Activated CD4-positive, CD25-positive, alpha-beta regulatory T cell treated with anti-CD3 and anti-CD28 coated beads, Interleukin-2, amount 50 U/mL, for 24 hours (primary cell): Measurements from ENCODE around the gene TEX51.

Source experiments
- ATAC-seq, 2 donors: fragments of 150-1000 bp; cut with Tn5 transposase; one replicate each; pipeline ENCODE4 v1.10.0; 2021; ENCODE audit warnings: mild to moderate bottlenecking in 1 of 2, moderate library complexity in 1 of 2

The TEX51 gene

DNA sequence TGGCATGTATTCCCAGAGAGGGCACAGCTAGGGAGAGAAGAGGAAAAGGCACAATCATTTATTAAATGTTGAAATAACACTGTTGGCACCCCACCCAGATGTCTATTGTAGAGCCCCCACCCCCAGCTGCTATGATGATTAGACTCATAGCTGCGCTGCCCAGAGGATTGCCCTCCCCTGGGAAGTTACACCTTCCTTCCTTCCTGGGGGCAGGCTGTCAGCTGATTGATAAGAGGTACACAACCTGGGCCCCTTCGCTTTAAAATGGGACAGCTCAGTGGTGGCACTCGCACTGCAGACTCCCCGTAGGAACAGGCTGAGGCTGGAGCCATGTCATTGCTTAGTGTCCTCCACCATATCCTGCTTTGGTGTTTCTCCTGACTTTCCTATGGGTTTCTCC, 18.1 kb downstream of the TEX51 start:
- no peak for ATAC-seq

DNA sequence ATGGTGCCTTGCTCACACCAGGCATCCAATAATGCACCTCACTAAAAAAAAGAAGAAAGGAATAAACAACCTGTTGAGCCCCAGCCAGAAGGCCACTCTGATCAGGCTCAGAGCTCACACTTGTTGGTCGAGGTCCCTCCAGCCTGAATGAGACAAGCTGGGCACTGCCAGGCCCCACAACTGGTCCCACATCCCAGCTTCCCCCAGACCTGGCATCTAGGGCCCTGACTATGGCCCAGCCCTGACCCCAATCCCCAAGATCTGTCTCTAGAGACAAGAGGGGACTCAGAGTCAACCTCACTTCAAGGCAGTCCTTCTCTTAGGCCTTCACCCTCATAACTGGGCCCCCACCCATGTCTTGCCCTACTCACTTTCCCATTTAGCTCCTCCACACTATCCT, 22.4 kb downstream of the TEX51 start:
- ATAC-seq, result no peak

DNA sequence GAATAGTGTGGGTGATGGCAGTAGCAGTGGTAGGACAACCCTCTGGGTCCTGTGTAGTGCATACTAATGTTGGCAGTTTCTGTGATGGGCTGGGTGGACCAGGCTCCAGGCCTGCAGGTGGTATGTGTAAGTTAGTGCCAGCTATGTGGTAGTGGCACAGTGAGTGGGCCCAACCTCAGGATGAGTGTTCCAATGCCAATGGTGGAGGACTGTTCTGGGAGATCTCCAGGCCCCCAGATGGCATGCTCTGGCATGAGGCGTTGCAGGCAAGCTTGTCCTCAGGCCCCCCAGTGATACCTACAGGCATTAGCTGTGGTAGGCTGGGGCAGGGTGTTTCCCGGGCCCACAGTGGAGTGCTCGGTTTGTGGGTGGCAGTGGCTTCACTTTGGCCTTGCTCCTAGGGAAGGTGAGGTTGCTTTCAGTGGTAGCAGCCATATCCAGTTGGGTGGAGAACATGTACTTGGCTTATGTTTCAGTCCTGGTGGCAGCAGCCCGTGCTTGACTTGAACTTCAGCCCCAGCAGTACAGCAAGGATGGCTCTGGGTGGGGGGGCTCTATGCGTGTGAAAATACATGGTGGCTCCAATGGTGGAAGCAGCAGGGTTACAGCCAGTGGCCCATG, 32.4 kb downstream of the TEX51 start:
- no peak for ATAC-seq

DNA sequence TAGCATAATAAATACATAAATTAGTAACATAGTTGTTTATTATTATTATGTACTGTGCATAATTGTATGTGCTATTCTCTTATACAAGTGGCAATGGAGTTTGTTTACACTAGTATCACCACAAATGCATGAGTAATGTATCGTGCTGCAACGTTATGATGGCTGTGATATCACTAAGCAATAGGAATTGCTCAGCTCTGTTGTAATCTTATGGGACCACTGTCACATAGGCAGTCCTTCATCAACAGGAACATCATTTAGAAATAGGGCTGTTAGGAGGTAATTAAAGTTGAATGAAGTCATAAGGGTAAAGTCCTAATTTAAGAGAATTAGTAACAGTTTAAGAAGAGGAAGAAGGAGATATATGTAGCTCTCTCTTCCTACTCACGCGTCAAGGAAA, 33.8 kb downstream of the TEX51 start:
- ATAC-seq, result no peak

DNA sequence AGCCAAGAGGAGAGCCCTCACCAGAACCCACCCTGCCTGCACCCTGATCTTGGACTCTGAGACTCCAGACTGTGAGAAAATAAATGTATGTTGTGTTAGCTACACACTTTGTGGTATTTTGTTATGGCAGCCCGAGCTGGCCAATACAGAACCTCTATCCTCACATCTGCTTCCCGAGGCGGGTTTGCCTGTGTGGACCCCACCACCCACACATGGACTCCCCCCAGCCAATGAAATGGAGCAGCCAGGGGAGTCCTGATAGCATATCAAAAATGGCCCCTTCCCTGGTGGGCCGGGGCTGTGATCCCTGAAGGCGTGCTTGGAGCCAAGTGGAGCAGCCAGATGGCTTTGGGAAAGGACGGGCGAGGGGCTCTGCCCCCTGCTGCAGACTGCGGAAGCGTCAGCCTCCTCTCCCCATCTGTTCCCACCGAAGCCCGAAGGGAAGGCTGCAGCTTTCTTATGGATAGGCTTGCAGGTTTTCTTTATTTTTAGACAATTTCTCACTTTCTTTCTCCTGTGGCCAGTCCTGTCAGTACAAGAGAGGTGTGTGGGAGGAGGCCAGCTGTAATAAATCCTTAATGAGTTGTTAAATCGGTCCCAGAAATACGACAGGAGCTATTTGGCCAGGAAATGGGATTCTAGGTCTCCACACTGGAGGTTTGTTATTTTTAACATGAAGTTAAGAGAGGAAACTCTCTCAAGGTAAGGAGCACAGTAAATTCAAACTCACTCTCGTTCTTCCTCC, 34.4 kb downstream of the TEX51 start:
- no peak for ATAC-seq

DNA sequence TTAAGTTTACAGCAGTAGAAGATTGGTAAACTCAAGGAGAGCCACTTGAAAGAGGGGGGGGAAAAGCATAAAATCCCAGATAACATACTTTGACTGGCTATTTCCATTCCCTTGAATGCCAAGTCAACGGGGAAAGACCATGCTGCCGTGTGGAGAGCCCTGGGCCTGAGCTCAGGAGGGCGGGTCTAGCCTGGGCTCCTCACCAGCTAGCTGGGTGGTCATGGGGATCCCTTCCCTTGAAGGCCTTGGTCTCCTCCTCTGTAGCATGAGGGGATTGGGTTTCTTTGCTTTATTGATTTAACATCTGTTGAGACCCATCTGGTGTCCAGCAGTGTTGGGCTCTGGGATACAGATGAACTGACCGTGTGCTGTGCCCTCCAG, 35.0 kb downstream of the TEX51 start:
- ATAC-seq, result no peak

DNA sequence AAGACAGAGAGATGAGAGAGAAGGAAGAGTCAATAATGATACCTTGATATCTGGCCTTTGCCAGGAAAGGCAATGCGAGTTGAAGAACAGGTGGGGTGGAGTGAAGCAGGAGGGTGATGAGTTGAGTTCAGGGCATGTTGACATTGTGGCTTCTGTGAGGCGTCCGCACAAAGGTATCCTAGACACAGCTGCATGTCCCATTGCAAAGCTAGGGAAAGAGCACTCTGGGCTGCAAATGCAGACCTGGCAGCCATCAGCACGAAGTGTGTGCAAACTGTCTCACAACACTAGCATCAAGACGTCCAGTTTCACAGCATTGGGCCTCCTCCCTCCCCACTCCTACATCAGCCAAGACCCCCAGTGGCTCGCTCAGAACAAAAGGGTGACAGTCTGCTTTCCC, 36.1 kb downstream of the TEX51 start:
- ATAC-seq, result no peak

DNA sequence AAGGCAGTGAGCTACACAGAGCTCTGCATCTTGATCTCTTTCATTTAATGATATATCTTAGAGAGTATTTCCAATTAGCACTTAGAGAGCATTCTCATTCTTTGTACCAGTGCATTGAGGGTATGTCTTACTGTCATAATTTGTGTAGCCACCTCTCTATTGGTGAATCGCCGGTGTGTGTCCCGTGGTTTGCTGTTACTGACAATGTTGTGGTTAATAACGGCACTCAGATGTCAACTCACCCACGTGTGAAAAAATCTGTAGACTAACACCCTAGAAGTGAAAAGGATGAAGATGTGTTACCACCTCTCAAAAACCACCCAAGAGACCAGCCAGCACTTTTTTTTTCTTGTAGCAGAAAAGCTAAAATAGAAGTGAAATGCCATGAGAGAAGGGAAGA, 37.1 kb downstream of the TEX51 start:
- no peak for ATAC-seq

DNA sequence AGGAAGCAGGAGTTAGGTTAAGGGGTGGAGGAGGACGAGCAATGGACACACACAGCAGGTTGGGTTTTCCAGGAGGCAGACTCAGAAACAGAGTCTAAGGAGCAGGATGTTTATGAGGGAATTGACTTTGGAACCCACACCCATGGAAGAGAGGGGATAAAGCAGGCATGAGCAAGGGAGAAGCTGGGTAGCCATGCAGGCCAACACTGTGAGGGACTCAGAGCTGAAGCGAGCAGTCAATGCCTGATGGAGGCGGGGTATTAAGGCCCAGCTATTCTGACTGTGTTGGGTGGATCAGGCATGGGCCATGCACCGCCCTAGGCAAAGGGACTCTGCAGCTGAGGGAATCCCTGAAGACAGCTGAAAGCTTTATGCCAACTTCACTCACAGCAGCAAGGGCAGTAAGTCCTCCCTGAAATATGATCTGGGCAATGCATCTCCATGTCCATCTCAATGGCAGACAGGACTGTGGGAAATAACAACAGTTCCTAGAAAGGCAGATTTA, 37.6 kb downstream of the TEX51 start:
- no peak for ATAC-seq

DNA sequence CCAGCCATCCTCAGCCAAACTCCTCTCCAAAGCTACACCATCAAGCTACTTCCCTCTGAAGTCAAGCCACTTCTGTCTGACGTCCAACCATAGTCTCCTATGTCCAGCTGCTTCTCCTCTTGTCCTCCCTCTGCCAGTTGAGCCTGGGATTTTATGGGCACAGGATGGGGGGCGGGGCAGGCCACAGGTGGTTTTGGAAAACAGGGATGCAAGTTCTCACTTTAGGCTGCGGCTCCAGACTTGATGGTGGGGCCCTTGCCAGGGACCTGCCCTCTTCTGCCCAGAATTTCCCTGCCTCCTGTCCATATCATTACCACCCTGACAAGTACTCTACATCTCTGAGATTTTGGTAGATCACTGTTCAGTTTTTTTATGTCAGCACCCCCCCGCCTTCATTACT, 41.6 kb downstream of the TEX51 start:
- no peak for ATAC-seq

DNA sequence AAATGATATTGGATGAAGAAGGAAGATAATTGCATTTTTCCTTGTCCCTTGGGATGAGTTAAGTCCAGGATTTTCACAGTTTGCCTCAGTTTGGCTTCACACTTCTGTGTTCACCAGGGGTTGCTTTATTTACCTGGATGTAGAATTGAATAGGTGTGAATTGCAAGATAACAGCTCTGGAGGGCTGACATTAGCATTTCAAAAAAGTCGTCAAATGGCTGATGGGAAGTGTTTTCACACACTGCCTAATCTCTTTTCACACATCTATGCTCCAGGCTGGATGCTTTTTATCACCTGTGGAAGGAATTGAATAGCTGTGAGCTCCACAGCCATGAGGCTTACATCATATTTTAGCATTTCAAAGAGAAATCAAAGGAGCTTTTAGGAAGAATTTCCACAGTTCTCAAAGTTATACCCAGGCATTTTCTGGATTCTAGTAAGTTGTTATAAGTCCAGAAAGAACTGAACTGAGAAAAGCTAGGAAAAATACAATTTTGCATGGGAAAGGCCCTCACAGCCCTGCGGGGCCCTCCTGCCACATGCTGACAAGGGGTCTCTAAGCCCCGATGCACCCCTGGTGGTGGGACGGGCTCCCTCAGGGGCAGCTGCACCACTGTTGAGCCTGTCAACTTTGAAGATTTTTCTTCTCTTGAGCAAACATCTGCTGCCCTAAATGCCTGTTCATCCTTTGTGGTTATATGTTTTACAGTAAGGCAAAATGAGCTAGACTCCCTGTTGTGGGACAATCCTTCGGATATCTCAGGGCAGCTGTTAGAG, 43.9 kb downstream of the TEX51 start:
- no peak for ATAC-seq

DNA sequence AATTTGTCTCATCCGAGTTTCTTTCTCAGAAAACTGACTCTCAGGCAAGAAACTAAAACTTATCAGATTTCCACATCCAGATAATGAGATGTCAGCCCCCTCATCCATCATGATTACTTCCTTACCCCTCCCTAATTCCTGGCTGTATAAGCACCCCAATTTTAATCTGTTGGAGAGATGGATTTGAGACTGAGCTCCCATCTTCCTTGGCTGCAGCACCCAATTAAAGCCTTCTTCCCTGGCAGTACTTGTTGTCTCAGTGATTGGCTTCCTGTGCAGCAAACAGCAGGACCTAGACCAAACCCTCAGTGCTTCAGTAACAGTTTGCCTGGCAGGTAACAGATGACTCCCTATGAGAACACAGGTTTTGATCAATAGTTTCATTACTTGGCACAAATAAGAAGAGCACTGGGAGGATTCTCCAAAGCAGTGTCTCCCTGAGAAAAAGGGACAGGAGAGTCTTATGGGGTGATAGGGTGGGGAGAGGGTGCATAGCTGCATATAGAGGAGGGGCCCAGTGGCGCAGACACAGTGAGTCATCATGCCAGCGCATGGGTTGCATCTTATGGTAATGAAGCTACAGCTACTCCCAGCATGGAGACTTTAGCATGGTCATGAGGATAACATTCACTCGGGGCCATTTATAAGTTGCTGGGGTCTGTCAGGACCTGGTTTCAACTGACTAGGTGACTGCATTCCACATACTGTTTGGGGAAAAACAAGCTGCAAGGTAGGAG, 45.1 kb downstream of the TEX51 start:
- no peak for ATAC-seq

DNA sequence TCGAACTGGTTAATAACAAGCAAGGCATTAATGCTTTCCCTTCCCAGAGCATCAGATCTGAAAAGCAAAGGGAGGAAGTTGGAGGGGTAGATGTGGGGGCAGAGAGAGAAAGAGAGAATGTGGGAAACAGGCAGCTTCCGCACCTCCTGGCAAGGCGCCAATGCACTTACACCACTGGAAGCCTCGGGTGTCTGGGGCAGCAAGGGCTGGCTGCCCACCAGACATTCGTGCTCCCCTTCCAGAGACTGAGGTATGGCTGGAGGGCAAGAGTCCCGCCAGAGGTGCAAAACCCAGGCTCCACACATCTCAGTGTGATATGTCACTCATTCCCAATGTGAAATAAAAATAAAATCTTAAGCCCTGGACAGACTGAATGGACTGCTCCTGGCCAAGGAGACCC, 46.4 kb downstream of the TEX51 start:
- no peak for ATAC-seq

DNA sequence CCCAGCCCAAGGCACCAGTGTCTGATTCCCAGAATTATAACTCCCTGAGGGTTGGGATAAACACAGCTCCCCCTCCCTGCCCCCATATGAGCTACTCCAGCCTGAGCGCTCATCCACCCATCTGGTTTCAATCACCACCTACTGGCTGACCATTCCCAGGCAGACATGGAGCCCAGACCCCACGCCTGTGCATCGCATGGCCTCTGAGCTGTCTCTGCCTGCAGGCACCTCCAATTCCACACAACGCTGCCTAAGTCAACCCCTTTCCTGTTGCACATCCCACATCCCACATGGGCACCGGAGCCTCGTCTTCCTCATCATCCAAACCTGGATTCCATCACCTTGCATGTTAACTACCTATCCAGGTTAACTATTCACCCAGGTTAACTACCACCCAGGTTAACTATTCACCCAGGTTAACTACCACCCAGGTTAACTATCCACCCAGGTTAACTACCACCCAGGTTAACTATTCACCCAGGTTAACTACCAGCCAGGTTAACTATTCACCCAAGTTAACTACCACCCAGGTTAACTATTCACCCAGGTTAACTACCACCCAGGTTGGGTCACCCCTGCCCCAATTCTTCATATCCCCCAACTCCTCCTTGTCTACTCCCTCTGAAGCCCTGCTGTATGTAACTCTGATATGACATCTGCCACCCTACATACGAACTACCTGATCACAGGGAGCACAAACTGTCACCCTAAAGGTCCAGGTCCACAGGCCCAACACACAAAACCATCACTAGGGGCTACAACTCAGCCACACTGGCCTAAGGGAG, 47.8 kb downstream of the TEX51 start:
- ATAC-seq, result no peak

DNA sequence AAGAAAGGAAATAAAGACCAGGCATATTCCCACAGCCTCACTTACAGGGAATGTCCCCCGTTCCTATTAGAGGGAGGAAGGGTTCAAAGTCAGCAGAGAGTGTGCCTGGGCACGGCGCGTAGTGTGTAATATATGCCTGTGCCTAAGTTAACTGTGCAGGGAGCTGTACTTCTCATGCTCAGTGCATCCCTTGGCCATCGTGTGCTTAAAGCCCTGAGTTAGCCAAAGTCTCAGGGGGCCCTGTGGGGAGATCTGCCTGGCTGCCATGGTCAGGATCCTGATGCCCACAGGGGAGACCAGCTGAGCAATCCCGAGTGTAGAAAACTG, 48.4 kb downstream of the TEX51 start:
- ATAC-seq, result no peak

DNA sequence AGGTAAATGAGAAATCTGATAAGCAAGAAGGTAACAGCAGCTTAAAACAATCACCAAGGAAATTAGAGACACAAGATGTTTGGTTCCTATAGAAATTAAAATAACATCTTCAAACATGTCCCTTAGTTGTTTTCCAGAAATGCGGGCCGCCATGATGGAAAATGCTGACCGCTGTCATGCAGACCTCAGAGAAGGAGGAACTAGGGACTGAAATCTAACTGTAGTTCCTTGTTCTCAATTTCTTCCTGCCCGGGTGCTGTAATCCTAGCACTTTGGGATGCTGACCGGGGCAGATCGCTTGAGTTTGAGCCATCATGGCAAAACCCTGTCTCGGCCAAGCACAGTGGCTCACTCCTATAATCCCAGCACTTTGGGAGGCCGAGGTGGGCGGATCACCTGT, 51.1 kb downstream of the TEX51 start:
- no peak for ATAC-seq

DNA sequence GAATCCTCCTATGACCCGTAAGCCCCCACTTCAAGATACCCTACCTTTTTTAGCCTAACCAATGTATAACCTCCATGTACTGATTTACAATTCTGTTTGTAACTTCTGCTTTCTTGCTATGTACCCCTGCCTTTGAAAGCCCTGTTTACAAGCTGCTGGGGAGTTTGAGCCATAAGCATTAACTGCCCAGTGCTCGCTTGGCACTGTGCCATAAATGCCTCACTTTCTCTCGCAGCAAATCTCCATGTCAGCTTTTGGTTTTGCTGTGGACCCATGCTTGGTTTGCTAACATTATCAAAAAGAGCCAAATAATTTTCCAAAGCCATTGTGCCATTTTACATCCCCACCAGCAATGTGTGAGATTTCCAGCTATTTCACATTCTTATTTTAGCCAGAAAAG, 51.8 kb downstream of the TEX51 start:
- ATAC-seq, result no peak
